PC-3 (cell line): ENCODE results near the gene NR1I3. TPM values are rescaled to one million over a fixed set of nuclear protein-coding genes. Genes with fewer than 3 reads are reported as not detected.

ENCODE experiments used
- ATAC-seq: fragments of 200-7000 bp; cut with Tn5 transposase; 2 replicates; pipeline ENCODE4 v1.9.1; 2020; ENCODE audit warnings: mild to moderate bottlenecking, moderate library complexity
- BruUV-seq: library from RNA; stranded (reverse); fragments of 400-500 nt; replicated peaks from 2 replicates; lab custom pipeline; 2021; lab: Mats Ljungman, UMichigan
- CTCF ChIA-PET: fragments of 300-600 bp; sonication (Branson Sonifier 250); formaldehyde crosslinking; loops from one replicate; lab custom pipeline; 2022; ENCODE audit warnings: antibody characterized with exemption; lab: Charles Lee
- POLR2A ChIA-PET: fragments of 300-600 bp; sonication (Branson Sonifier 250); formaldehyde crosslinking; loops from one replicate; lab custom pipeline; 2022; ENCODE audit warnings: antibody characterized with exemption; ENCODE audit not compliant: unreplicated experiment; lab: Charles Lee
- DNase-seq: peaks from one replicate; pipeline ENCODE4 v3.0.0-alpha.2; 2015
- H2AFZ ChIP-seq: fragments of 300-600 bp; sonication (generic); 2 replicates; pipeline ENCODE4 v1.6.0; 2016; ENCODE audit warnings: antibody characterized with exemption, low read length
- H3F3A ChIP-seq: fragments of 300-600 bp; sonication (generic); one replicate; pipeline ENCODE4 v1.6.0; 2017; ENCODE audit warnings: antibody characterized with exemption, low read length, control low read depth, mild to moderate bottlenecking; ENCODE audit not compliant: unreplicated experiment
- H3K27ac ChIP-seq: fragments of 300-600 bp; sonication (generic); 2 replicates; pipeline ENCODE4 v1.5.1; 2016; ENCODE audit warnings: mild to moderate bottlenecking, low read length
- H3K27me3 ChIP-seq: fragments of 300-600 bp; sonication (generic); 2 replicates; pipeline ENCODE4 v1.6.1; 2016; ENCODE audit warnings: low read length, mixed read lengths
- H3K36me3 ChIP-seq: fragments of 300-600 bp; sonication (generic); 2 replicates; pipeline ENCODE4 v1.6.1; 2016; ENCODE audit warnings: low read depth, mixed run types, low read length, mixed read lengths
- H3K4me1 ChIP-seq: fragments of 300-600 bp; sonication (generic); 2 replicates; pipeline ENCODE4 v1.5.1; 2016; ENCODE audit warnings: low read length; ENCODE audit not compliant: insufficient read depth
- H3K4me2 ChIP-seq: fragments of 300-600 bp; sonication (generic); 2 replicates; pipeline ENCODE4 v1.6.0; 2016; ENCODE audit warnings: low read length
- H3K4me3 ChIP-seq: fragments of 300-600 bp; sonication (generic); 2 replicates; pipeline ENCODE4 v1.5.1; 2016; ENCODE audit warnings: mild to moderate bottlenecking, low read length, mixed read lengths
- H3K79me2 ChIP-seq: fragments of 300-600 bp; sonication (generic); 2 replicates; pipeline ENCODE4 v1.6.1; 2017; ENCODE audit warnings: low read length, mixed read lengths
- H3K9ac ChIP-seq: fragments of 300-600 bp; sonication (generic); 2 replicates; pipeline ENCODE4 v1.6.0; 2016; ENCODE audit warnings: mild to moderate bottlenecking, low read length
- H3K9me2 ChIP-seq: fragments of 300-600 bp; sonication (generic); replicated peaks from 2 replicates; pipeline ENCODE4 v1.6.1; 2016; ENCODE audit warnings: mixed run types, low read length, mixed read lengths
- H3K9me3 ChIP-seq: fragments of 300-600 bp; sonication (generic); 2 replicates; pipeline ENCODE4 v1.6.1; 2016; ENCODE audit warnings: low read length, mixed read lengths
- H4K20me1 ChIP-seq: fragments of 300-600 bp; sonication (generic); 2 replicates; pipeline ENCODE4 v1.6.1; 2016; ENCODE audit warnings: low read length, mixed read lengths
- EZH2 ChIP-seq: fragments of 300-600 bp; sonication (generic); IDR thresholded peaks from one replicate; pipeline ENCODE4 v1.6.1; 2017; ENCODE audit warnings: antibody characterized with exemption, mild to moderate bottlenecking, low read length; ENCODE audit not compliant: unreplicated experiment
- EZH2phosphoT487 ChIP-seq: fragments of 300-600 bp; sonication (generic); IDR thresholded peaks from 2 replicates; pipeline ENCODE4 v1.6.1; 2018; ENCODE audit warnings: mild to moderate bottlenecking, antibody characterized with exemption, low read length, borderline replicate concordance
- intact Hi-C: fragments of 100-400 bp; cut with micrococcal nuclease; formaldehyde crosslinking; loops from 2 replicates; pipeline ENCODE4 v1.9.0; 2023
- total RNA-seq: library from RNA; depleted of rRNA; stranded (reverse); fragments of >200 nt; gene quantifications from 2 replicates; pipeline ENCODE4 v1.2.3, GENCODE V29; 2014
- TF ChIP-seq, protein P1 (sequence below): fragments of 300-600 bp; sonication (generic); conservative IDR thresholded peaks from 2 replicates; pipeline ENCODE4 v1.5.1; 2017; ENCODE audit warnings: antibody characterized with exemption, low read depth, mild to moderate bottlenecking, low read length

Gene NR1I3
- total RNA-seq, 1 experiment from 2014 or later = not detected

DNA sequence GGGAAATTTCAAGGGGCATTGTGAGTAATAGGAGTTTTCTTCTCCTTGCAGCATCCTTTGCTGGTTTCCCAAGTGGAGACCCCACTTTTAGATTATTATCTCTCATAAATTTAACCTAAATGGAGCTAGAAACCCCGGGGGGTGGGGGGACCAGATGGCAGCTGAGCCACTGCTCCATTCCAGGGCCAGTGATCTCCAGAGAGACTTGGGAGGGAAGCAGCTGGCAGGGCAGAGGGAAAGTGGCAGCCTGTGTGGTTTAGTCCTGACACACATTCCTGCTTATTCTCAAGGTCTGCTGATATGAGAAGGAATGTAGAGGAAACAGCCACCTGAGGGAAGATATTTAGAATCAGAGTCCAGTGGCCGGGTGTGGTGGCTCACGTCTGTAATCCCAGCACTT, 36.9 kb upstream of the NR1I3 start:
- no peak overlapping the region for H3K4me2 ChIP-seq
- H3F3A ChIP-seq = no peaks in the 10 kb centered on the region
- no peaks in the 10 kb centered on the region for H3K79me2 ChIP-seq
- no peaks in the 10 kb centered on the region for H3K9me3 ChIP-seq
- TF ChIP-seq EZH2 (no peak), EZH2phosphoT487 (no peak)
- TF ChIP-seq, protein P1, sequence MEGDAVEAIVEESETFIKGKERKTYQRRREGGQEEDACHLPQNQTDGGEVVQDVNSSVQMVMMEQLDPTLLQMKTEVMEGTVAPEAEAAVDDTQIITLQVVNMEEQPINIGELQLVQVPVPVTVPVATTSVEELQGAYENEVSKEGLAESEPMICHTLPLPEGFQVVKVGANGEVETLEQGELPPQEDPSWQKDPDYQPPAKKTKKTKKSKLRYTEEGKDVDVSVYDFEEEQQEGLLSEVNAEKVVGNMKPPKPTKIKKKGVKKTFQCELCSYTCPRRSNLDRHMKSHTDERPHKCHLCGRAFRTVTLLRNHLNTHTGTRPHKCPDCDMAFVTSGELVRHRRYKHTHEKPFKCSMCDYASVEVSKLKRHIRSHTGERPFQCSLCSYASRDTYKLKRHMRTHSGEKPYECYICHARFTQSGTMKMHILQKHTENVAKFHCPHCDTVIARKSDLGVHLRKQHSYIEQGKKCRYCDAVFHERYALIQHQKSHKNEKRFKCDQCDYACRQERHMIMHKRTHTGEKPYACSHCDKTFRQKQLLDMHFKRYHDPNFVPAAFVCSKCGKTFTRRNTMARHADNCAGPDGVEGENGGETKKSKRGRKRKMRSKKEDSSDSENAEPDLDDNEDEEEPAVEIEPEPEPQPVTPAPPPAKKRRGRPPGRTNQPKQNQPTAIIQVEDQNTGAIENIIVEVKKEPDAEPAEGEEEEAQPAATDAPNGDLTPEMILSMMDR = no peak
- no peaks in the 10 kb centered on the region for H3K9me2 ChIP-seq
- H4K20me1 ChIP-seq = no peaks in the 10 kb centered on the region
- intact Hi-C loops = no loop called here
- H2AFZ ChIP-seq = no peak overlapping the region
- ChIA-PET POLR2A (no interaction called here), CTCF (interaction anchor here (0.5 kb wide), 1 partner anchor 177 kb away, joined by 5 read pairs; no protein-coding TSS in a partner anchor)
- DNase-seq (no peak), ATAC-seq (no peak)
- peaks cover 46% of the 10 kb centered on the region for H3K27me3 ChIP-seq
- no peaks in the 10 kb centered on the region for H3K36me3 ChIP-seq
- BruUV-seq = no TSS peak
- H3K4me3 ChIP-seq = no peak overlapping the region
- no peaks in the 10 kb centered on the region for H3K4me1 ChIP-seq
- H3K9ac ChIP-seq = no peak overlapping the region
- H3K27ac ChIP-seq = no peak overlapping the region

DNA sequence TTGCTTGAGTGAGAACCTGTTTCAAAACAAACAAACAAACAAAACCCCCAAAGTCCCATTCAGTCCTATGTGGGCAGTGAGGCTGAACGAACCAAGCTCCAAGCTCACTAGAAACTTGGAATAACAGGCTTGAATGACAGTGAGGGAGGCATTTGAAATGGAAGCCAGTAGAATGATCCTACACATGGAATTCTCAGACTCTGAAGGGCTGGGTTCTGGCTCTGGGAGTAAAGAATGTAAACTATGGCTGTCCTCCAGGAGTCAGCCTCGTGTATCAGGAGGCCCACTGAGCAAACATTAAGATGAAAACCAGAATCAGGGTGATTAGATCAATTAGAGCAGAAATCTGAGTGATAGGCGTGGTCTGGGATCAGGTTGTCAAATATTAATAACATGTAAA, 35.4 kb upstream of the NR1I3 start:
- Histone ChIP-seq H3K79me2 (no peaks in the 10 kb centered on the region), H3K4me2 (no peak overlapping the region), H3K9me3 (no peaks in the 10 kb centered on the region), H3F3A (no peaks in the 10 kb centered on the region), H3K4me1 (no peaks in the 10 kb centered on the region), H2AFZ (no peak overlapping the region), H3K27ac (no peak overlapping the region), H3K9ac (no peak overlapping the region), H4K20me1 (no peaks in the 10 kb centered on the region), H3K4me3 (no peak overlapping the region), H3K9me2 (no peaks in the 10 kb centered on the region), H3K27me3 (peaks cover 32% of the 10 kb centered on the region), H3K36me3 (no peaks in the 10 kb centered on the region)
- no peak for TF ChIP-seq EZH2phosphoT487
- TF ChIP-seq, protein P1 = no peak
- TF ChIP-seq EZH2 = no peak
- no TSS peak for BruUV-seq
- no peak for ATAC-seq
- no peak for DNase-seq
- POLR2A ChIA-PET = no interaction called here
- CTCF ChIA-PET = no interaction called here
- intact Hi-C loops = no loop called here

DNA sequence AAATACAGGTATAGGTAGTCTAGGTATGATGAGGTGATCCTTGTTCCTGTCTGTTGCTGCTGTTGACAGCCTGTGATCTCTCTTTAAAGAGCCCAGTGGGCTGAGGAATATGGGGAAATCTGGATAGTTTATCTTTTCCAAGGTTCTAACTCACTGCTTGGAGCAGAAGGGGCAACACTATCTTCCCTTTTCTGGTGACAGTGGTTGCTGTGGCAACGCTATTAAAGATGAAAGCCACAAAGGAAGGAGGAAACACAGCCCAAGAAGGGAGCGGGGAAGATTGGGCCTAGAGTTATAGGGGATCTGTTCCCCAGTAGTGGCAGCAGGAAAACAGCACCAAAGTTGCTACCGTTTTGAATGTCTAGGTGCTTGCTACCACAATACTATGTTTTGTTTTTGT, 29.3 kb upstream of the NR1I3 start:
- H3K79me2 ChIP-seq = no peaks in the 10 kb centered on the region
- DNase-seq (no peak), ATAC-seq (no peak)
- POLR2A ChIA-PET = interaction anchor here (0.6 kb wide), 1 partner anchor 30 kb away, joined by 4 read pairs; no protein-coding TSS in a partner anchor
- intact Hi-C loops = no loop called here
- no peaks in the 10 kb centered on the region for H3F3A ChIP-seq
- no TSS peak for BruUV-seq
- no peaks in the 10 kb centered on the region for H3K9me2 ChIP-seq
- H3K9ac ChIP-seq = no peak overlapping the region
- no peak overlapping the region for H3K4me2 ChIP-seq
- H3K36me3 ChIP-seq = no peaks in the 10 kb centered on the region
- H3K27me3 ChIP-seq = no peaks in the 10 kb centered on the region
- H3K4me1 ChIP-seq = no peaks in the 10 kb centered on the region; the same call in 1 of the 2 replicates
- no peak overlapping the region for H3K27ac ChIP-seq
- no peaks in the 10 kb centered on the region for H3K9me3 ChIP-seq
- no peaks in the 10 kb centered on the region for H4K20me1 ChIP-seq
- H2AFZ ChIP-seq = no peak overlapping the region
- no peak for TF ChIP-seq EZH2
- no peak for TF ChIP-seq EZH2phosphoT487
- TF ChIP-seq, protein P1 = no peak
- H3K4me3 ChIP-seq = no peak overlapping the region
- CTCF ChIA-PET = no interaction called here
